Right lobe of liver (tissue), 6 donors: ENCODE results near the gene MISFA. TPM values are rescaled to one million over a fixed set of nuclear protein-coding genes. Genes with fewer than 3 reads are reported as not detected.
"Not testable (repeated sequence)": the region's sequence is repeated elsewhere in the genome, so short reads cannot be mapped to it uniquely, and the experiment has no call there.

Source experiments
- ATAC-seq, 4 donors: fragments of 200-7000 bp; cut with Tn5 transposase; one replicate each; pipeline ENCODE4 v1.9.1; 2020; ENCODE audit warnings: mild to moderate bottlenecking in 4 of 4, moderate library complexity in 4 of 4
- DNase-seq, 3 donors: peaks; one replicate each; pipeline ENCODE4 v3.0.0-alpha.2; 2020
- H3K27ac ChIP-seq, 3 donors: fragments of 200-600 bp; one replicate each; pipeline ENCODE4 v1.8.0; 2022
- H3K27me3 ChIP-seq, 2 donors: fragments of 200-600 bp; one replicate each; pipeline ENCODE4 v1.8.0; 2022
- H3K36me3 ChIP-seq, 4 donors: fragments of 200-600 bp; sonication (generic) in 1 of 4; one replicate each; pipeline versions ENCODE4 v1.5.1 to v1.8.0; 2017 to 2022; ENCODE audit warnings: control low read depth in 1 of 4
- H3K4me1 ChIP-seq, 4 donors: fragments of 200-600 bp; sonication (generic) in 1 of 4; one replicate each; pipeline versions ENCODE4 v1.5.1 to v1.8.0; 2017 to 2022; ENCODE audit warnings: control low read depth in 1 of 4
- H3K4me3 ChIP-seq, 3 donors: fragments of 200-600 bp; one replicate each; pipeline ENCODE4 v1.8.0; 2022
- H3K9me3 ChIP-seq, 4 donors: fragments of 200-600 bp; sonication (generic) in 1 of 4; one replicate each; pipeline versions ENCODE4 v1.5.1 to v1.8.0; 2017 to 2022; ENCODE audit warnings: control low read depth in 1 of 4
- POLR2A ChIP-seq: fragments of 450-650 bp; IDR thresholded peaks from one replicate; pipeline ENCODE4 v1.6.1; 2017; ENCODE audit warnings: antibody characterized with exemption, mild to moderate bottlenecking
- WGBS: methylation state at CpG from one replicate; pipeline ENCODE4 v1.1.6; 2018; ENCODE audit warnings: low coverage, low lambda C conversion rate; ENCODE audit not compliant: insufficient coverage; ENCODE audit errors: missing lambda C conversion rate; 5-methylcytosine and 5-hydroxymethylcytosine counted together
- intact Hi-C, 2 donors: fragments of 100-400 bp; cut with DNase I; formaldehyde crosslinking; loops; one replicate each; pipeline versions ENCODE4 v1.11.2 to v1.14.1; 2022
- total RNA-seq, 6 experiments: library from RNA; depleted of rRNA in 2 of 6; stranded (reverse); fragments of >200 nt in 2 of 6; fragmentation: NEBNext Ultra II Directional in 3 of 6; extraction: Animal tissue kit (Norgen Biotek cat#: 25700) in 3 of 6; gene quantifications; one replicate each; pipeline versions ENCODE4 v1.1.0 to v1.2.4, GENCODE V29; 2016 to 2023
- TF ChIP-seq, protein P1 (sequence below), 4 donors: fragments of 200-600 bp in 3 of 4; fragments of 450-650 bp in 1 of 4; IDR thresholded peaks; one replicate each; pipeline versions ENCODE4 v1.5.1 to v1.8.0; 2016 to 2022; ENCODE audit warnings: antibody characterized with exemption in 4 of 4, mild to moderate bottlenecking in 2 of 4
- donor health status: DM: no; HTN: yes; CAD: no.
- donor health status: DM: no; HTN: no; CAD: no.
- donor health status: DM: no; HTN: no; CAD: no.
- donor health status: DM: no; HTN: yes; CAD: no.
- donor health status: DM: no; HTN: yes; CAD: no.

Gene MISFA
- total RNA-seq, 6 experiments from 2014 or later: 0.83 to 2.2 (median 1.4) TPM; not detected in 2

GRCh38 chr11:18634140-18635032, 34.8 kb downstream of the MISFA start, which contains the start of gene SPTY2D1:
TSS of gene SPTY2D1 (minus strand) at chr11:18634342. CDS start at chr11:18634257, 85 bp downstream.
- H3K36me3 ChIP-seq: no peaks in the 10 kb centered on the region
- DNase-seq (peak; percentile 99 to 100 (median 99)), ATAC-seq (peak; percentile 99)
- no peaks in the 10 kb centered on the region for H3K27me3 ChIP-seq
- H3K27ac ChIP-seq: peak within 1 kb of the TSS; percentile 87 to 91 (median 90)
- intact Hi-C loops: no loop called here
- peaks cover 0 to 11% (median 0%) of the 10 kb centered on the region in 4 donors for H3K4me1 ChIP-seq
- TF ChIP-seq, protein P1, sequence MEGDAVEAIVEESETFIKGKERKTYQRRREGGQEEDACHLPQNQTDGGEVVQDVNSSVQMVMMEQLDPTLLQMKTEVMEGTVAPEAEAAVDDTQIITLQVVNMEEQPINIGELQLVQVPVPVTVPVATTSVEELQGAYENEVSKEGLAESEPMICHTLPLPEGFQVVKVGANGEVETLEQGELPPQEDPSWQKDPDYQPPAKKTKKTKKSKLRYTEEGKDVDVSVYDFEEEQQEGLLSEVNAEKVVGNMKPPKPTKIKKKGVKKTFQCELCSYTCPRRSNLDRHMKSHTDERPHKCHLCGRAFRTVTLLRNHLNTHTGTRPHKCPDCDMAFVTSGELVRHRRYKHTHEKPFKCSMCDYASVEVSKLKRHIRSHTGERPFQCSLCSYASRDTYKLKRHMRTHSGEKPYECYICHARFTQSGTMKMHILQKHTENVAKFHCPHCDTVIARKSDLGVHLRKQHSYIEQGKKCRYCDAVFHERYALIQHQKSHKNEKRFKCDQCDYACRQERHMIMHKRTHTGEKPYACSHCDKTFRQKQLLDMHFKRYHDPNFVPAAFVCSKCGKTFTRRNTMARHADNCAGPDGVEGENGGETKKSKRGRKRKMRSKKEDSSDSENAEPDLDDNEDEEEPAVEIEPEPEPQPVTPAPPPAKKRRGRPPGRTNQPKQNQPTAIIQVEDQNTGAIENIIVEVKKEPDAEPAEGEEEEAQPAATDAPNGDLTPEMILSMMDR (IDR thresholded peaks at IDR 0.05): peak in 3 of 4 donors; percentile 6 to 14 (median 12)
- TF ChIP-seq POLR2A: peak; percentile 91
- 0% methylated on average over 25 of the region's 60 CpGs for WGBS
- no peaks in the 10 kb centered on the region for H3K9me3 ChIP-seq
- peak within 1 kb of the TSS; percentile 72 to 97 (median 87) for H3K4me3 ChIP-seq

DNA sequence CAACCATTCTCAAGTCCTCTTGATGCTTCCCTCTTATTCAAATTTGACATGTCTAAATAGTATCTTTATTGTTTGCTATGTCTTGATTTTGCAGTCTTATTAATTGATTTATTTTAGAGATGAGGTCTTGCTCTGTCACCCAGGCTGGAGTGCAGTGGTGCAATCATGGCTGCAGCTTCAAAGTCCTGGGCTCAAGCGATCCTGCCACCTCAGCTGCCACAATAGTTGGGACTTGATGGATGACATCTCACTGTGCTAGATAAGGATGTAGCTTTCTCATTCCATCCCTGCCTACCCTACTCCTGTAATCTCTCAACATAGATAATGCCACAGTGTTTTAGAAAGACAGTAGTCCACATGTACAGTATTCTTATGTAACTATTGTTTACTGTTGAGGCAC, 42.1 kb downstream of the MISFA start:
- intact Hi-C loops: no loop called here

DNA sequence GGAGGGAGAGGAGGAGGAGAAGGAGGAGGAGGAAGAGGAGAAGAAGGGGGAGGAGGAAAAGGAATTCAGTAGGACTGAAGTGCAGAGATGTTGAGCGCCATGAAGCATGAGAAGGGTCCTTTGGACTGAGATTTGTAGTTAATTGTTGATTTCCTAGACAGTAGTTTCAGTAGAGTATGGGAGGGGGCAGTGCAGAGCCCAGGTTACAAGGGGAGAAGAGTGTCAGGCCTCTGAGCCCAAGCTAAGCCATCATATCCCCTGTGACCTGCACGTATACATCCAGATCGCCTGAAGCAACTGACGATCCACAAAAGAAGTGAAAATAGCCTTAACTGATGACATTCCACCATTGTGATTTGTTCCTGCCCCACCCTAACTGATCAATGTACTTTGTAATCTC, 43.4 kb downstream of the MISFA start:
- H3K36me3 ChIP-seq, H3K4me3 ChIP-seq, H3K27me3 ChIP-seq, intact Hi-C loops, DNase-seq, H3K9me3 ChIP-seq, ATAC-seq, H3K27ac ChIP-seq, H3K4me1 ChIP-seq: not testable (repeated sequence)
- 69% methylated on average over 4 of the region's 4 CpGs for WGBS

More for the DNA sequence above, 42.1 kb downstream of the MISFA start:
- no peaks in the 10 kb centered on the region for H3K9me3 ChIP-seq
- DNase-seq (no peak), ATAC-seq (no peak)
- TF ChIP-seq, protein P1 (IDR thresholded peaks at IDR 0.05): no peak
- no peak for TF ChIP-seq POLR2A
- no peaks in the 10 kb centered on the region for H3K27me3 ChIP-seq
- H3K4me3 ChIP-seq: no peak overlapping the region
- no peaks in the 10 kb centered on the region for H3K4me1 ChIP-seq
- WGBS: 55% methylated on average over 1 of the region's 1 CpG
- H3K27ac ChIP-seq: no peak overlapping the region
- no peaks in the 10 kb centered on the region for H3K36me3 ChIP-seq

- 89% methylated on average over 1 of the region's 4 CpGs for WGBS
- H3K4me1 ChIP-seq: no peaks in the 10 kb centered on the region
- H3K27me3 ChIP-seq: no peaks in the 10 kb centered on the region
- intact Hi-C loops: no loop called here
- TF ChIP-seq, protein P1 (IDR thresholded peaks at IDR 0.05): no peak
- no peak for TF ChIP-seq POLR2A
- H3K9me3 ChIP-seq: no peaks in the 10 kb centered on the region
- no peak for ATAC-seq
- H3K36me3 ChIP-seq: no peaks in the 10 kb centered on the region
- no peak for DNase-seq
- H3K27ac ChIP-seq: no peak overlapping the region
- H3K4me3 ChIP-seq: no peak overlapping the region
Measured at GRCh38 chr11:18650353-18650752, 50.8 kb downstream of the MISFA start.
